Measurements from ENCODE around the gene GCFC2. TPM values are rescaled to one million over a fixed set of nuclear protein-coding genes. Genes with fewer than 3 reads are reported as not detected.

GCFC2 gene
- total RNA-seq, 1 donor from 2014 or later: 27.8 TPM

GRCh38 chr2:75736276-75736675 lies 25.6 kb upstream of the GCFC2 start:
- peaks cover 8% of the 10 kb centered on the region for H3K9me3 Mint-ChIP-seq (ENCODE audit: low read depth)
- no peak overlapping the region for H3K27ac Mint-ChIP-seq
- no peak for DNase-seq (ENCODE audit: low spot score, unreplicated experiment)
- no peaks in the 10 kb centered on the region for H3K36me3 Mint-ChIP-seq (ENCODE audit: insufficient read depth)
- TF ChIP-seq CTCF (IDR thresholded peaks at IDR 0.05; ENCODE audit: unreplicated experiment): no peak
- no peaks in the 10 kb centered on the region for H3K4me1 Mint-ChIP-seq (ENCODE audit: low read depth)
- H3K4me3 Mint-ChIP-seq (ENCODE audit: low read depth): no peak overlapping the region
- H3K27me3 Mint-ChIP-seq: no peaks in the 10 kb centered on the region

- Mint-ChIP-seq H3K9me3 (ENCODE audit: low read depth) (peaks cover 3% of the 10 kb centered on the region), H3K27me3 (peaks cover 3% of the 10 kb centered on the region), H3K36me3 (ENCODE audit: insufficient read depth) (no peaks in the 10 kb centered on the region), H3K4me1 (ENCODE audit: low read depth) (peaks cover 2% of the 10 kb centered on the region), H3K27ac (no peak overlapping the region), H3K4me3 (ENCODE audit: low read depth) (no peak overlapping the region)
- peak; percentile 50 for TF ChIP-seq CTCF (IDR thresholded peaks at IDR 0.05; ENCODE audit: unreplicated experiment)
- no peak for DNase-seq (ENCODE audit: low spot score, unreplicated experiment)
These were observed 19.1 kb upstream of the GCFC2 start for GRCh38 chr2:75729861-75730260.

- H3K4me1 Mint-ChIP-seq (ENCODE audit: low read depth): peaks cover 2% of the 10 kb centered on the region
- TF ChIP-seq CTCF (IDR thresholded peaks at IDR 0.05; ENCODE audit: unreplicated experiment): no peak
These were observed 18.1 kb upstream of the GCFC2 start for GRCh38 chr2:75728614-75729419.

GRCh38 chr2:75722687-75723086 lies 12.0 kb upstream of the GCFC2 start:
- H3K4me1 Mint-ChIP-seq (ENCODE audit: low read depth): peaks cover 1% of the 10 kb centered on the region
- H3K27ac Mint-ChIP-seq: no peak overlapping the region
- no peak overlapping the region for H3K4me3 Mint-ChIP-seq (ENCODE audit: low read depth)
- no peak for DNase-seq (ENCODE audit: low spot score, unreplicated experiment)
- no peaks in the 10 kb centered on the region for H3K36me3 Mint-ChIP-seq (ENCODE audit: insufficient read depth)
- H3K9me3 Mint-ChIP-seq (ENCODE audit: low read depth): peaks cover 5% of the 10 kb centered on the region
- no peaks in the 10 kb centered on the region for H3K27me3 Mint-ChIP-seq
- no peak for TF ChIP-seq CTCF (IDR thresholded peaks at IDR 0.05; ENCODE audit: unreplicated experiment)

More at GRCh38 chr2:75728614-75729419, 18.1 kb upstream of the GCFC2 start:
- H3K27ac Mint-ChIP-seq: no peak overlapping the region
- no peak for DNase-seq (ENCODE audit: low spot score, unreplicated experiment)
- no peaks in the 10 kb centered on the region for H3K9me3 Mint-ChIP-seq (ENCODE audit: low read depth)
- H3K27me3 Mint-ChIP-seq: peaks cover 3% of the 10 kb centered on the region
- no peak overlapping the region for H3K4me3 Mint-ChIP-seq (ENCODE audit: low read depth)
- H3K36me3 Mint-ChIP-seq (ENCODE audit: insufficient read depth): no peaks in the 10 kb centered on the region

DNA sequence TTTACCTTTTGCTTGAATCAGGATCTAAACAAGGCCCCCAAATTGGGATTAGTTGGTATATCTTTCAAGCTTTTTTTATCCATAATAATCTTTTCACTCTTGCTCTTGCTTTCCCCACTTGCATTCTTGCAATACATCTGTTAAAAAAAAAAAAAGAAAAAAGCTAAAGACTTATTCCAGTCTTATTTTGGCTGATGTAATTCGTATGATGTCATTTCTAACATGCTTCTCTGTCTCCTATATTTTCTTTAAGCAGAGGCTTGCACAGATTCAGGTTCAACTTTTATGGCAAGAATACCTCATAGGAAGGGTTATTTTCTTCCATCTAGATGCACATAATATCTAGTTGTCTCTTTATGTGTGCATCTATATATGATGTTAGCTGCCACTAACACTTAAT lies 9.8 kb upstream of the GCFC2 start:
- Mint-ChIP-seq H3K4me1 (ENCODE audit: low read depth) (peaks cover 1% of the 10 kb centered on the region), H3K4me3 (ENCODE audit: low read depth) (no peak overlapping the region), H3K9me3 (ENCODE audit: low read depth) (peaks cover 7% of the 10 kb centered on the region), H3K36me3 (ENCODE audit: insufficient read depth) (no peaks in the 10 kb centered on the region), H3K27ac (no peak overlapping the region), H3K27me3 (no peaks in the 10 kb centered on the region)
- no peak for DNase-seq (ENCODE audit: low spot score, unreplicated experiment)
- TF ChIP-seq CTCF (IDR thresholded peaks at IDR 0.05; ENCODE audit: unreplicated experiment): no peak
